Measurements from ENCODE around the gene POC5.
"Not testable (repeated sequence)": the region's sequence is repeated elsewhere in the genome, so short reads cannot be mapped to it uniquely, and the experiment has no call there.

The POC5 gene

GRCh38 chr5:75723378-75723777 lies 6.1 kb upstream of the POC5 start:
- no peak overlapping the region for H3K27ac Mint-ChIP-seq
- no peaks in the 10 kb centered on the region for H3K9me3 Mint-ChIP-seq
- peaks cover 2% of the 10 kb centered on the region for H3K36me3 Mint-ChIP-seq
- DNase-seq (ENCODE audit: low spot score in 2 of 2), result no peak
- H3K4me1 Mint-ChIP-seq, result no peaks in the 10 kb centered on the region
- no peak overlapping the region for H3K4me3 Mint-ChIP-seq
- H3K27me3 Mint-ChIP-seq, result no peaks in the 10 kb centered on the region
- ATAC-seq (ENCODE audit: low read depth), result no peak

GRCh38 chr5:75721573-75721972 lies 4.3 kb upstream of the POC5 start:
- H3K4me1 Mint-ChIP-seq, result peaks cover 2% of the 10 kb centered on the region
- H3K36me3 Mint-ChIP-seq, result peaks cover 2% of the 10 kb centered on the region
- DNase-seq (ENCODE audit: low spot score in 2 of 2) (no peak), ATAC-seq (ENCODE audit: low read depth) (no peak)
- no peak overlapping the region for H3K27ac Mint-ChIP-seq
- H3K4me3 Mint-ChIP-seq, result no peak overlapping the region
- H3K9me3 Mint-ChIP-seq, result no peaks in the 10 kb centered on the region
- no peaks in the 10 kb centered on the region for H3K27me3 Mint-ChIP-seq

- DNase-seq (ENCODE audit: low spot score in 2 of 2) (no peak), ATAC-seq (ENCODE audit: low read depth) (no peak)
- Mint-ChIP-seq H3K27me3 (no peaks in the 10 kb centered on the region), H3K4me1 (peaks cover 6% of the 10 kb centered on the region), H3K36me3 (peaks cover 2% of the 10 kb centered on the region), H3K4me3 (no peak overlapping the region), H3K9me3 (no peaks in the 10 kb centered on the region), H3K27ac (no peak overlapping the region)
Measured at GRCh38 chr5:75720882-75721281, 3.6 kb upstream of the POC5 start.

GRCh38 chr5:75716715-75717081 lies 539 bp downstream of the POC5 start:
- peak overlapping the region; percentile 95 for H3K27ac Mint-ChIP-seq
- no peaks in the 10 kb centered on the region for H3K27me3 Mint-ChIP-seq
- ATAC-seq (ENCODE audit: low read depth) (no peak), DNase-seq (ENCODE audit: low spot score in 2 of 2) (no peak)
- peaks cover 13% of the 10 kb centered on the region for H3K36me3 Mint-ChIP-seq
- no peaks in the 10 kb centered on the region for H3K9me3 Mint-ChIP-seq
- H3K4me1 Mint-ChIP-seq, result peaks cover 24% of the 10 kb centered on the region
- H3K4me3 Mint-ChIP-seq, result peak overlapping the region; percentile 100

GRCh38 chr5:75712091-75712490 lies 5.1 kb downstream of the POC5 start:
- ATAC-seq (ENCODE audit: low read depth), result no peak

GRCh38 chr5:75711151-75711550 lies 6.1 kb downstream of the POC5 start:
- H3K9me3 Mint-ChIP-seq, result no peaks in the 10 kb centered on the region
- DNase-seq (ENCODE audit: low spot score in 2 of 2), result no peak
- peaks cover 16% of the 10 kb centered on the region for H3K36me3 Mint-ChIP-seq
- H3K4me3 Mint-ChIP-seq, result no peak overlapping the region
- no peak for ATAC-seq (ENCODE audit: low read depth)
- H3K4me1 Mint-ChIP-seq, result peaks cover 23% of the 10 kb centered on the region
- H3K27ac Mint-ChIP-seq, result no peak overlapping the region
- no peaks in the 10 kb centered on the region for H3K27me3 Mint-ChIP-seq

More at GRCh38 chr5:75712091-75712490, 5.1 kb downstream of the POC5 start:
- Mint-ChIP-seq H3K27me3 (no peaks in the 10 kb centered on the region), H3K36me3 (peaks cover 16% of the 10 kb centered on the region), H3K9me3 (no peaks in the 10 kb centered on the region), H3K4me1 (peaks cover 25% of the 10 kb centered on the region), H3K27ac (no peak overlapping the region), H3K4me3 (no peak overlapping the region)
- no peak for DNase-seq (ENCODE audit: low spot score in 2 of 2)

GRCh38 chr5:75710637-75711036 lies 6.6 kb downstream of the POC5 start:
- Mint-ChIP-seq H3K4me3 (no peak overlapping the region), H3K9me3 (no peaks in the 10 kb centered on the region), H3K36me3 (peaks cover 16% of the 10 kb centered on the region), H3K27ac (peak overlapping the region; percentile 40), H3K4me1 (peaks cover 18% of the 10 kb centered on the region), H3K27me3 (no peaks in the 10 kb centered on the region)
- DNase-seq (ENCODE audit: low spot score in 2 of 2) (no peak), ATAC-seq (ENCODE audit: low read depth) (no peak)

GRCh38 chr5:75707911-75708509 lies 9.2 kb downstream of the POC5 start:
- no peak for DNase-seq (ENCODE audit: low spot score in 2 of 2)
- H3K27ac Mint-ChIP-seq, result no peak overlapping the region
- H3K4me1 Mint-ChIP-seq, result peaks cover 3% of the 10 kb centered on the region
- ATAC-seq (ENCODE audit: low read depth), result no peak
- H3K27me3 Mint-ChIP-seq, result no peaks in the 10 kb centered on the region
- H3K36me3 Mint-ChIP-seq, result peaks cover 4% of the 10 kb centered on the region
- no peak overlapping the region for H3K4me3 Mint-ChIP-seq
- H3K9me3 Mint-ChIP-seq, result no peaks in the 10 kb centered on the region

GRCh38 chr5:75706775-75707174 lies 10.5 kb downstream of the POC5 start:
- Mint-ChIP-seq H3K27me3 (no peaks in the 10 kb centered on the region), H3K9me3 (no peaks in the 10 kb centered on the region), H3K36me3 (peaks cover 12% of the 10 kb centered on the region), H3K4me1 (peaks cover 3% of the 10 kb centered on the region), H3K4me3 (no peak overlapping the region), H3K27ac (no peak overlapping the region)
- ATAC-seq (ENCODE audit: low read depth), result no peak
- DNase-seq (ENCODE audit: low spot score in 2 of 2), result no peak

GRCh38 chr5:75706016-75706415 lies 11.2 kb downstream of the POC5 start:
- peaks cover 11% of the 10 kb centered on the region for H3K36me3 Mint-ChIP-seq

GRCh38 chr5:75701856-75702255 lies 15.4 kb downstream of the POC5 start:
- Mint-ChIP-seq H3K4me3 (no peak overlapping the region), H3K27me3 (no peaks in the 10 kb centered on the region), H3K36me3 (peaks cover 18% of the 10 kb centered on the region), H3K27ac (no peak overlapping the region), H3K4me1 (peaks cover 4% of the 10 kb centered on the region), H3K9me3 (no peaks in the 10 kb centered on the region)
- ATAC-seq (ENCODE audit: low read depth) (no peak), DNase-seq (ENCODE audit: low spot score in 2 of 2) (no peak)

More at GRCh38 chr5:75706016-75706415, 11.2 kb downstream of the POC5 start:
- ATAC-seq (ENCODE audit: low read depth) (no peak), DNase-seq (ENCODE audit: low spot score in 2 of 2) (no peak)
- Mint-ChIP-seq H3K27me3 (no peaks in the 10 kb centered on the region), H3K27ac (no peak overlapping the region), H3K4me1 (peaks cover 3% of the 10 kb centered on the region), H3K9me3 (no peaks in the 10 kb centered on the region), H3K4me3 (no peak overlapping the region)

- H3K9me3 Mint-ChIP-seq; DNase-seq (ENCODE audit: low spot score in 2 of 2); ATAC-seq (ENCODE audit: low read depth); H3K4me3 Mint-ChIP-seq; H3K4me1 Mint-ChIP-seq; H3K27me3 Mint-ChIP-seq; H3K27ac Mint-ChIP-seq: not testable (repeated sequence)
- peaks cover 19% of the 10 kb centered on the region for H3K36me3 Mint-ChIP-seq
Measured at GRCh38 chr5:75695472-75696351, 21.5 kb downstream of the POC5 start.

GRCh38 chr5:75694781-75695180 lies 22.5 kb downstream of the POC5 start:
- no peak for ATAC-seq (ENCODE audit: low read depth)
- H3K27ac Mint-ChIP-seq, result no peak overlapping the region
- no peak overlapping the region for H3K4me3 Mint-ChIP-seq
- DNase-seq (ENCODE audit: low spot score in 2 of 2), result no peak
- peaks cover 4% of the 10 kb centered on the region for H3K4me1 Mint-ChIP-seq
- no peaks in the 10 kb centered on the region for H3K9me3 Mint-ChIP-seq
- H3K27me3 Mint-ChIP-seq, result no peaks in the 10 kb centered on the region
- peaks cover 21% of the 10 kb centered on the region for H3K36me3 Mint-ChIP-seq

GRCh38 chr5:75690669-75691068 lies 26.6 kb downstream of the POC5 start:
- Mint-ChIP-seq H3K27ac (no peak overlapping the region), H3K4me1 (no peaks in the 10 kb centered on the region), H3K27me3 (no peaks in the 10 kb centered on the region), H3K4me3 (no peak overlapping the region), H3K9me3 (no peaks in the 10 kb centered on the region), H3K36me3 (peaks cover 16% of the 10 kb centered on the region)
- DNase-seq (ENCODE audit: low spot score in 2 of 2), result no peak
- ATAC-seq (ENCODE audit: low read depth), result no peak
